ENCODE results near the gene ADAMTS8.

ADAMTS8 gene

GRCh38 chr11:130462931-130463330 lies 34.5 kb upstream of the ADAMTS8 start:
- in situ Hi-C loops (cut with MboI; ENCODE audit: low sequenced_read_pairs) = no loop called here

- in situ Hi-C loops (cut with MboI; ENCODE audit: low sequenced_read_pairs) = no loop called here
These were observed 33.9 kb upstream of the ADAMTS8 start for GRCh38 chr11:130462101-130462885.

GRCh38 chr11:130459521-130459920 lies 31.1 kb upstream of the ADAMTS8 start:
- in situ Hi-C loops (cut with MboI; ENCODE audit: low sequenced_read_pairs) = no loop called here

DNA sequence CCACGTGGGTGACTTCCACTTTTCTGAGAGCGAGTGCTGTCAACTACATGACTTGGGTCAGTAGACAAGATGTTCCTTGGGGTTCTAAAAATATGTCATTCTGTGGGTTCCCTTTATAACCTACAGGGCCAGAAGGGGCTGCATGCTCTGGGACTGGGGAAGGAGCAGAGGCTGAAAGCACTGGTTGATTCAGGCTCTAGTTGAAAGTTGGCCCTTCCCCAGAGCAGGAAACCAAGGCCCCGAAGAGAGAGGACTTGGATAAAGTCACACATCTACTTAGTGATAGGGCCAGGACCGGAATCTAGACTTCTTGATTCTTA lies 30.0 kb upstream of the ADAMTS8 start:
- in situ Hi-C loops (cut with MboI; ENCODE audit: low sequenced_read_pairs) = no loop called here

- in situ Hi-C loops (cut with MboI; ENCODE audit: low sequenced_read_pairs) = no loop called here
These were observed 29.4 kb upstream of the ADAMTS8 start for GRCh38 chr11:130457623-130458409.

DNA sequence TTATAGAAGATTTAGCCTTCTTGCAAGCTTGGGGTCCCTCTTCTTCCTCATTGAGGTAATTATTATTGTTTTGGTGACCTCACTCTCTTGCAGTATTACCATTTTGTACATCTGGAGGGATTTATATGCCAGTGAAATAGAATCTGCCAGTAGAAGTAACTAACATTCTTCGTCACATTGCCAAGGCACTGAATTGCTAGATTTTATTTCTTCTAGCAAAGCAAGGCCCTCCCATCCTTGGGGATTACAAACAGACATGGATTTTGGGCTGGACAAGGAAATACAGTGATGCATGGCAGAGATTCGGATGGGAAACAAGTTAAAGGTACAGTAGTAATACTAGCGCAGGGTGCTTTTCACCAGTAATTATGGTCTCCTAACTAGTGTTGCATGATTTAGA lies 27.9 kb upstream of the ADAMTS8 start:
- in situ Hi-C loops (cut with MboI; ENCODE audit: low sequenced_read_pairs) = no loop called here

GRCh38 chr11:130455483-130456127 lies 27.2 kb upstream of the ADAMTS8 start:
- in situ Hi-C loops (cut with MboI; ENCODE audit: low sequenced_read_pairs) = no loop called here

DNA sequence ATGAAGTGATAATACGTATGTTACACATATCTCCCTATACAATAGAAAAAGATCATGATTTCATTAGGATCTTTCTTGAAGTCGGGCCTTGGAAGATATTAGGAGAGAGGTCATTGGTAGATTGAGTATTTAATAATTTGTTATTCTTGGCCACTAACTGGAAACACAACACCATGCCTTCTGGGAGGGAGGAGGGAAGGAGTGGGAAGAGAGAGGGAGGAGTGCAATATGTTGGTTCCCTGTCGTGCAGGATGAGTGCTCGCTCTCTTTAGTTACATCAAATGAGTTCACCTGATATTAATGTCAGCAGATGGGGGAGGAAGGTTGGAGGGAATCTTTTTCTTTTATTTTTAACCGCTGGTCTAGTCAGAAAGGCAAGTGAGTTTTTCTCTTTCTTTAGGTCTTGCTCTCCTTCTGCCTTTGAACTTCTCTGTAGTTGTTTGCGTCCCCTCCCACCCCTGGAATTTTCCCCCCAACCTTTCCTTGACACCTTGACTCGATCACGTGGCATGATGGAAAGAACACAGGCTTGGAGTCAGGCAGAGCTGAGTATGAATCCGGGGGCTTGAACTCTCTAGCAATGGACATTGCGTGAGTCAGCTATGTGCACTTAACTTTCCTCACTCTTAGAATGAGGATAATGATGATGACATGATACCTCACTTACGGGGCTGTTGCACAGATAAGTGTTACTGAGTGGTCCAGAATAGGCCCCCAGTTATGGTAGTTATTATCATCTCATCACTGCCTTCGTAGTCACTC lies 26.3 kb upstream of the ADAMTS8 start:
- in situ Hi-C loops (cut with MboI; ENCODE audit: low sequenced_read_pairs) = no loop called here

DNA sequence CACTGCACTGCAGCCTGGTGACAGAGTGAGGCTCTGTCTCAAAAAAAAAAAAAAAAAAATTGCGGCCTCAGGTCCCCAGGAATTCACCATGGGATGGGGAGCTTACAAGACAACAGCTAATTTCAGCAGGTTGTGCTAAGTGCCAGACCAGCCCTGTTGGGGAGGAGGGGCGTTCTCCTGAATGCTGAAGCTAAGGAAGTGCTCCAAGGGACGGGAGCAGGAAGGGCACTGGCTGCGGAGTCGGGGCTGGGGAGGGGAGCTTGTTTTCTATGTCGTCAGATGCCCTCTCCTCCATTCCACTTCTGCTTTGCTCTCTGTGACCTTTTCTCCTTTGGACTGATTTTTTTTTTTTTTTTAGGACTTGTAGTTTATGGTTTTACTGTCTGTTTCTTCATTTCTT lies 24.5 kb upstream of the ADAMTS8 start:
- in situ Hi-C loops (cut with MboI; ENCODE audit: low sequenced_read_pairs) = no loop called here

DNA sequence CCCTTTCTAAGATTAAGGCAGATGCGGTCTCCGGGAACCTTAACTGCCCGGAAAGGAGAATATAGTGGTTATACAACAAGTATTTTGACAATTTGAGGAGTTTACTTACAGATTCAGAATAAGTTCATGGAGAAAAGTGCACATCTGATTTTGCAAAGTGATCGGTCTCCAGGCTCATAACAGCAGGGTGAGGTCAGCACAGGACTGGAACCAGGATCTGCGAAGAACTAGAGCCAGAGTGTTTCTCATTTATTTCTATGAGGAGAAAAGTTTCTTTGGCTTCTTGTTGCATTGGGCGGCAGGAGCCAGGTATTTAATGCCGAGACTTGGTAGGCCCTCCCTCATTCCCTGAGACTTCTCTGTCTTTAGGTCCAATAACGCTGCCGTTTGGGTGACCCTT lies 23.8 kb upstream of the ADAMTS8 start:
- in situ Hi-C loops (cut with MboI; ENCODE audit: low sequenced_read_pairs) = no loop called here

GRCh38 chr11:130451231-130452019 lies 23.0 kb upstream of the ADAMTS8 start:
- in situ Hi-C loops (cut with MboI; ENCODE audit: low sequenced_read_pairs) = no loop called here

GRCh38 chr11:130449996-130450769 lies 21.8 kb upstream of the ADAMTS8 start:
- in situ Hi-C loops (cut with MboI; ENCODE audit: low sequenced_read_pairs) = loop anchor here (25.0 kb wide), 1 partner anchor 412 kb away; no protein-coding TSS in a partner anchor

- in situ Hi-C loops (cut with MboI; ENCODE audit: low sequenced_read_pairs) = loop anchor here (25.0 kb wide), 1 partner anchor 413 kb away; no protein-coding TSS in a partner anchor
These were observed 21.0 kb upstream of the ADAMTS8 start for GRCh38 chr11:130449310-130449990.

DNA sequence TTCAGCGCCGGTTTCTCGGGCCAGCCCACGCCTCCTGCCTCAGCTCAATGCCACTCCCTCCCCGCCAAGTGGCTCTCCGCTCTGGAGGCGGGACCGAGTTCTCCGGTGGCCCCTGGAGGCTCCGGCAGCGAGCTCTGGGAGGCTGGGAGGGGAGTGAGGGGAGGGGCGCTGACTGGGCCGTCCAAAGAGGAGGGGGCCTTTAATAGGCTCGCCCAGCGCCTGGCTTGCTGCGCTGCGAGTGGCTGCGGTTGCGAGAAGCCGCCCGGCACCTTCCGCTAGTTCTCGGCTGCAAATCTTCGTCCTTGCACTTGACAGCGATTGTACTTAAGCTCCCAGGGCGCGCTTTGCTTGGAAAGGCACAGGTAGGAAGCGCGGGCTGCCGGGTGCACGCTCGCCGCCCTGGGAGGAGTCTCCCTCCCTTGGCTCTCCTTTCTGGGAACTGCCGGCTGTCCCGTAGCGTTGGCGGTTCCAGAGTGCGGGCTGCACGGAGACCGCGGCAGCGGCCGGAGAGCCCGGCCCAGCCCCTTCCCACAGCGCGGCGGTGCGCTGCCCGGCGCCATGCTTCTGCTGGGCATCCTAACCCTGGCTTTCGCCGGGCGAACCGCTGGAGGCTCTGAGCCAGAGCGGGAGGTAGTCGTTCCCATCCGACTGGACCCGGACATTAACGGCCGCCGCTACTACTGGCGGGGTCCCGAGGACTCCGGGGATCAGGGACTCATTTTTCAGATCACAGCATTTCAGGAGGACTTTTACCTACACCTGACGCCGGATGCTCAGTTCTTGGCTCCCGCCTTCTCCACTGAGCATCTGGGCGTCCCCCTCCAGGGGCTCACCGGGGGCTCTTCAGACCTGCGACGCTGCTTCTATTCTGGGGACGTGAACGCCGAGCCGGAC lies 20.3 kb upstream of the ADAMTS8 start, which contains the start of gene ADAMTS15:
Gene ADAMTS15 (plus strand): TSS at position 230 of the 894 bp plus-strand sequence. CDS start 329 bp downstream, at position 559.
- in situ Hi-C loops (cut with MboI; ENCODE audit: low sequenced_read_pairs) = loop anchor here (25.0 kb wide), 1 partner anchor 414 kb away; no protein-coding TSS in a partner anchor

DNA sequence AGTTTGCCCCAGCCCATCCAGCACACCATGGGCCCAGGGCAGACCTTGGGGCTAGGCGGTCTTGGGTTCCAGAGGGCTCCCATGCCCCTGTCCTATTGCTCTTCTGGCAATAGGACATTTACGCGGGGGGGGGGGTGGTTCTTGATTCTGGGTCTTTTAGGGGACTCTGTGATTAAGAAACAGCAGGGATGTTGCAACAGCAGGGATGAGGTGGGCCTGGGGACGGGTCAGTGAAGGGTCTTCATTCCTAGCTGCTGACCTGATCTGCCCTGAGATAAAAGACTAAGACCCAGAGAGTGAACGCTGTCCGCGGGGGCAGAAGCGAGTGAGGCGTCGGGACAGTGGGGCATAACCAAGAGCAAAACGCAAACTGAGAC lies 19.6 kb upstream of the ADAMTS8 start:
- in situ Hi-C loops (cut with MboI; ENCODE audit: low sequenced_read_pairs) = loop anchor here (25.0 kb wide), 1 partner anchor 414 kb away; no protein-coding TSS in a partner anchor

GRCh38 chr11:130445788-130446187 lies 17.4 kb upstream of the ADAMTS8 start:
- in situ Hi-C loops (cut with MboI; ENCODE audit: low sequenced_read_pairs) = loop anchor here (25.0 kb wide), 1 partner anchor 417 kb away; no protein-coding TSS in a partner anchor

- in situ Hi-C loops (cut with MboI; ENCODE audit: low sequenced_read_pairs) = loop anchor here (25.0 kb wide), 1 partner anchor 420 kb away; no protein-coding TSS in a partner anchor
These were observed 14.3 kb upstream of the ADAMTS8 start for GRCh38 chr11:130442737-130443136.

Measured in HL-60/S4 treated with phorbol 12-myristate 13-acetate at 8.2 ng/mL for 4 days and 3 days (cell line).